Activated effector memory CD4-positive, alpha-beta T cell treated with anti-CD3 and anti-CD28 coated beads, Interleukin-2, amount 50 U/mL, for 16 hours (primary cell): ENCODE measurements around the gene DSCAM.

ENCODE experiments used
- DNase-seq: peaks from one replicate; pipeline ENCODE4 v3.0.0-alpha.2; 2020

DSCAM gene

DNA sequence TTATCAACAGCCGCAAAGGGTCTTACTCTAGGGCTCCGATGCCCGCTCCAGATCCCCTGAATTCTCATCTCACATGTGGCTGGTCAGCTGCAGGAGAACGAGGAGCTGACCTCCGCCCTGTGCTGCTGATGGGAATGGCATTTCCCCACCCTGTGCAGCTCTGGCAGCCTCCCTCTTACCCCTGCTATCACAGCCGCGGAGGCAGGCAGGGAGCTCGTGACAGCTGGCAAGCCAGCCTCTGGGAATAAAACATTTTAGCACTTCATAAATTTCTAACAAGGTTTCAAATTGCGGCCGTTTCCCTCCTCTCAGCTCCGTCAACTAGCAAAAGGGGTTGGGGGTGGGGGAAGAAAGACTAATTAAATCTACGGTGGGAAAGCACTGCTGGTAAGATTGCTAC is 81.1 kb downstream of the DSCAM start:
- no peak for DNase-seq

DNA sequence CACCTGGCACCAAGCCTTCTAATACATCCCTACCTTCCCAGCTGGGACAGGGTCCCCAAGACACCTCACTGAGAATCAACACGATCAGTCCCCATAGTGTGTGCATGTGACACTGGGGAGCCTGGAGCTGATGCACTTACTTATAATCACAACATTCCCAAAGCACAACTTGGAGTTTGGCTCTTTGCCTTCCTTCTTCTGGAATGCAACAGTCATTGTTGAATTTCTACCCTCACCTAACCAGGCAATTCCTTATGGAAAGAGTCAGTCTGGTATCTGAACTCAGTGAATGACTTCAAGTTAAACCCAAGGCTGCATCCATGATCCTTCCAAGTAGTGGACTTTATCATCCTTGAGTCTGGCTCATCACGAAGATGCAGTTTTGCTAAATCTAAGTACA is 86.1 kb downstream of the DSCAM start:
- DNase-seq = no peak

DNA sequence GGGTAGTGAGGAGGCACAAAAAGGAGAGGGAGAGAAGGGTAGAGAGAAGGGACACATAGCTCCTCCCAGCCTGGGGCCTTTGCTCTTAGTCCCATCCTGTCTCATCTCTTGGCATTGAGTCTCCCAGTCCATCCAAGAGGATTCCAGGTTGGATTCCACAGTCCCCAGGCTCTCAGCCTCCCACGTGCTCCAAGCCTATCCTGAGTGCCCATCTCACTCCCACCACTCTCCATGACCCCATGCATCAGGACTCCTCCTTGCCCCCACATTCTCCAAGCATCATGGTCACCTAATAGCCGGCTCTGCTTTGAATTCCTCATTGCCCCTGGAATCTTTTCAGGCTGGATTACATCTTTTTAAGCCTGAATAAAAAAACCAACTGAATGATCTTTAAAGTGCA is 87.9 kb downstream of the DSCAM start:
- no peak for DNase-seq

DNA sequence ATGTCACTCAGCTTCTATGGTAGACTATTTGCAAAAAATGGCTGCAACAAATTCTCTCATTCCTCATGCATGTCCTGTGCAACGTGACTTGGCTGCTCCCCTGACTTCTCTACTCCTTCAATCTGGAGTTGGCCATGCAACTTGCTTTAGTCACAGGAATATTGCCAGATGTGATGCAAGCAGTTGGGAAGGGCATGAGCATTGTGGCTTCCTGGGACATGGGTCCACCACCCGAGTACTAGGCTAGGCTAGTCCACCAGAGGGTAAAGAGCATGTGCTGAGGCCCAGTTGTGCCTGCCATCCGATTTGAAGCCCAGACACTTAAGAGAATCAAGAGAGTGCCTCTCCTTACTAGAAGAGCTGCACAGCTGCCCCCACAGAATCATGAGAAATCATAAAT is 89.6 kb downstream of the DSCAM start:
- DNase-seq = no peak

DNA sequence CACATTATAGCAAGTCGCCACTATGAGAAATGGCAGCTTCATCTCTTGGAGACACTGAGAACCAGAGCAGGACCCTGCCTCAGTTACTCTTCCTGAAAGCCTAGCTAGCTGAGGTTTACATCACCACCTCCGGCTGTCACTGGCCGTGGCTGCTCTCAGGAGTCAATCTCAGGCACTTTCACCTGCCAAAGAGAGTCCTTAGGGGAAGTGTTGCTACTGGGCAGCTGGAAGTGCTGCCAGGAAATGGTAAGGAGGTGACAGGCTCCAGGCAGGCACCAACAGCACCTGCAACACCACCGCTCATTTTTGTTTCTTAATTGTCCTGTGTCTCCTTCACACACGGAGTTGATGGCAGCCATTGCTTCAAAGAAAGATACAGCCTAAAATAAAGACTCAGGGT is 92.5 kb downstream of the DSCAM start:
- no peak for DNase-seq

DNA sequence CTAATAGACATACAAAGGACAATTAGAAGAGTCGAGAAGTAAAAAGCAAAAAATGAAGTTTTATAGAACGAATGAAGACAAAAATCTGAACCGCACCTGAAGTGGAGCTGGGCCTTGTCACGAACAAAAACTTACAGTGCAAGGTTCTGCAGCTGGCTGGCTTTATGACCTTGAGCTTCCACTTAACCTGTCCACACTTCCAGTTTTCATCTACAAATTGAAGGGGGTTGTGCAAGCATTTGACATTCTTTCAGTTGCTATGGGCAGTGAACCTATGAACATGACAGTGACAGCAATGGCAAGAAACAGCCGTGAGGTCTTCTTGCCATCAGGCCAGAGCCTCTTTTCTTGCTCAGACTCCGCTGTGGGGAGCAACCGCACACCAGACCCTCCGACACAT is 93.2 kb downstream of the DSCAM start:
- no peak for DNase-seq

DNA sequence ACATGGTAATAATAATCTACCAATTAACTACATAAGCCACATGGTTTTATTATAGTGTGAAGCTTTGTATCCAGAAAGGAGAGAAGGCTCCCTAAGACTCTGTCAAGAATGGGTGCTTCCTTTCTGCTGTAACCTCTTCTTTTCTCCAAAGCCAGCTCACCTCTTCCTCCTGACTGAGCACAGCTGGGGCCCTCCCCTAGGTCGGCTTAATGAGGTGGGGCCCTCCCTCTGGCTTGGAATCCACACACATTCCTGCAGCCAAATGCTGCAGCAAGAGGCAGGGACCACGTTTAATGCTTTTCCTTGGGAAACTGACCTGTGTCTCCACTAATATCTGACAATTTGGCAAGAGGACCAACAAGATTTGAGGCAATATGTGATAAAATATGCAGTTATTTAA is 94.8 kb downstream of the DSCAM start:
- DNase-seq = no peak

DNA sequence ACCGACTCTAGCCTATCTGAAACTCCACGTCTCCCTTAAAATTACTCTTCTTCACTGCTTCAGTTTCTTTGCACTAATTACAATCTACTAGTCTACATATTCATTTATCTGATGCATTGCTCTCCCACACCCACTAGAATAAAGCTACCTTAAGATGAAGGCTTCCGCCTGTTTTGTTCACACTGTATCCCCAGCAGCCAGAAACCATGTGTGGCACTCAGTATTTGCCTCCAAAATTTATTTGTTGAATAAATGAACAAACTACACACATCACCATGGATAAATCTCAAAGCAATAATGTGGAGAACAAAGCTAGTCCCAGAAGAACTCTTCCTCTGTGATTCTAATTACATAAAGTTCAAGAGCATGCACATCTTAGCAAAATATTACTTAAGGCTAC is 95.7 kb downstream of the DSCAM start:
- no peak for DNase-seq

DNA sequence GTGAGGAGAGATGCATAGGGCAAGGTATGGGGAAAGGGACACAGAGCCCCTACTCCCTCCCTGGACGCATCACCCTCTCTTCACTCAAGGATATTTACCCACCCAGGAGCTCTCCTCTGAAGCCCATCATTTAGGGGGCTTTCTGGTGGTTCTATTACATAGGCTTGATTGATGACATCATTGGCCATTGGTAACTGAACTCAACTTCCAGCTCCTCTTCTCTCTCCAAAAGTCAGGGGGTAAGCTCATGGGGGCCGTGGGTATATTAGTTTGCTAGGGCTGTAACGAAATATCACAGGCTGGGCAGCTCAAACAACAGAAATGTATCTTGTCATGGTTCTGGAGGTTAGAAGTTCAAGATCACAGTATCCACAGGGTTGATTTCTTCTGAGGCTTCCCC is 110.8 kb downstream of the DSCAM start:
- DNase-seq = no peak

DNA sequence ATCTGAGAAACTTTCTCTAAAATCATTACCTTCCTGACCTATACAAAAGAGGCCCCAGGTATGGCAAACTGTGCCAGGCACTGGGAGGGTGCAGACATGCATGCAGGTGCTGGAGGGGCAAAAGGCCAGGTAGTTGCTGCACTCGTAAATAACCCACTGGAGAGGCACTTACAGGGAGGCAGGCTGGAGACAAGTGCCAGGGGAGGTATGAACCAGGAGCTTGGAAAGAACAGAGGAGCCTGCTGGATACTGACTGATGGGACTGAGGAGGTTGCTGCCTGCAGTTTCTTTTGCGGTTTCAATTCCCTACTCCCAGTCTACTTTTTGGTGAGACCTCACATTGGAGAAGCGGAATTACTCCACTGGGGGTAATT is 113.9 kb downstream of the DSCAM start:
- DNase-seq = no peak

DNA sequence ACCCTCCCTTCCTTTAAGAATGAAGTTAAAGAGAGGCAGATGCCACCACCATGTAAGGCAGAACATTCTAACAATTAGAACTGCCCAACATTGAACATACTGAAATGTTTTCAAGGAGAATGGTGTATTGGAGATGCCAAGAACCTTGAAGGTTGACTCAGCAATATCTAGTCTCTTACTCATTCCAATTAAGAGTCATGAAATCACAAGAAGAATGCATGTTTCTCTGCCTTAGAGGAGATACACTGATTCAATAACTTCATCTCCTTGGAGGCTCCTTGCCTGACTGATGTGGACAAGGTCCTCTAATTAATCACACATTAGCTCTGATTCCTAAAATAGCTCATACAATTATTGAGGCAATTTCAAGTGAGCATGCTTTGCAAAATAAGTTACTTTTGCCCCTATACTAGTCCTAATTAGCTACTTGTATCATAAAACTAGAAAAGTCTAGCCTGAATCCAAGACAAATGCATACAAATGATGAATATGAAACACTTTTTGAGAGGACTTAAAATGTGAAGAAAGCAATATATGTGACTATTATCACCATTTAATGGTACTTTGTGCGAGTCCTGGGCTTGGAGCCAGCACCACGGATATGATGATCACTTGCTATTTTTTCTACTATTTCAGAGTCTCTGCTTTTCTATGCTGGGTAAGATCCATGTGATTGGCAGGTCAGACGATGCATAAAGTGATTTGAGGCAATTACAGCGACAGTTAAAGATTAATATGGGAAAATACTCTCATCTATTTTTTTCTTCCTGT is 114.5 kb downstream of the DSCAM start:
- DNase-seq = no peak

DNA sequence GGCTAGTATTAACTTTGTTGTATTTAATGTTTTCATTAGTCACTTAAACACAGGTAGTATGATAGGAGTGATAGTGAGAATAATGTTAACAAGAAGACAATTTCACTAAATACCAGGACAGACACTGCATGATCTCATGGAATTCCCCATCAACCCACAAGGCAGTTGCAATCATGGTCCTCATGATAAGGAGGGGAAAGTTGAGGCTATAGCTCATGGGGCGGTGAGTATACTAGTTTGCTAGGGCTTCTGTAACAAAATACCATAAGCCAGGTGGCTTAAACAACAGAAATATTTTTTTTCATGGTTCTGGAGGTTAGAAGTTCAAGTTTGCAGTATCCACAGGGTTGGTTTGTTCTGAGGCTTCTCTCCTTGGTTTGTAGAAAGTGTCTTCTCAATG is 115.8 kb downstream of the DSCAM start:
- DNase-seq = no peak

DNA sequence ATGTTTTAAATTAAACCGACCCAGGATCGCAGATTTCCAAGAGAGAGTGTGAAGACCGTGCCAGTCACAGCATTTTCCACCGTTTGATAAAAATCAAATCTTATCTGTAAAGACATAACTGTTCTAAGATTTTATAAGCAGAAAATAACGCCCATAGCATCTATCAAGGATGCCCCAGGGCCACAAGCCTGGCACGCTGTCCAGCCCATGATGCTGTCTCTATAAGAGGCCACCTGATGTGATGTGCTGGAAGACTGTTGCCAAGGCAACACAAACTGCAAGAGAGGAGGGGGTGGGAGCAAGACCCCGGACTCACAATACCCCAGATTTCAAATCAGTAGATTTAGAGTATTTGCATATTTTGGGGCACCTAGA is 116.5 kb downstream of the DSCAM start:
- DNase-seq = no peak

DNA sequence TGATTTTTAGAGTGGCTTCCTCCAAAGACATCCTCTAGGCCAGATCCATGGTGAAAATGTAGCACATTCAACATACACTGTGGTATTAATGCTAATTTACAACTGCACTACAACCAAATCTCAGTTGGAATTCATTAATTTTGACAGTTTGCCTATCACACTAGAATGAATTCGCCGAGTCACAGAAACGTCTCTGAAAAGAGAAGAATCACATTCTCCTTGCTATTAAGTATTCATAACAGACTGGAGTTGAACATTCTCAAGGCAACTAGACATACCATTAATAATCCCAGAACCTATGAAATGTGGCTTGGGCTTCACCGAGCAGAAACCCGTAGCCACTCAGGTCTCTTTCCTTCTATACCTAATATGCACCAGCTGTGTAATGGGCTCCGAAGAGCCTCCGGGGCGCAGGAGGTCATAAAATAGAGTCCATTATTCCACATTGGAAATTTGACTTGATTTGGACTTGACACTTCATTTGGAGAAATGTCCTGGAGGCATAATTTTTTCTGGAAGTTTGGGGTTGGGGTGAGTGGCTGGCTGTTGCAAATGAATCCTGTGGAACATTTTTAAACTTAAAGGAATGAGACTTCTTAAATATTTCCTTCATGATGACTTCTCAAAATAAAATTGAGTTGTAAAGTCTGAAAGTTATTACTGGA is 117.1 kb downstream of the DSCAM start:
- no peak for DNase-seq

DNA sequence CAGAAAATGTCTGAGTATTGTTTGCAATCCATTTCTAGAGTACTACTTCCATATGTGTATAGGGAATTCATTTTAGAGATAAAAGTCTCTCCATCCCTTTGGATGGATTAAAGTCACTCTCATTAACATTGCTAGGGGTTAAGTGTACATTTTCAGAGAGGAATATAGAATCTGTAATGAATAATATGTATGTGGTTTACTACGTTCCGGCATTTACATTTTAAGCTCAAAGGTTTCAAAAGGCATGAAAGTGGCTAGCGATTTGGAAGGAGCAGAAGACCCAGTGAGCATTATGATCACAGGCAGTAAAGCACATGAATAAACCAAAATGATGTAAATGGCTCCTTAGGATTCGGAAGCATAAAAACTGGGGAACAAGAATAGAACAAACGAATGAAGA is 123.0 kb downstream of the DSCAM start:
- no peak for DNase-seq

DNA sequence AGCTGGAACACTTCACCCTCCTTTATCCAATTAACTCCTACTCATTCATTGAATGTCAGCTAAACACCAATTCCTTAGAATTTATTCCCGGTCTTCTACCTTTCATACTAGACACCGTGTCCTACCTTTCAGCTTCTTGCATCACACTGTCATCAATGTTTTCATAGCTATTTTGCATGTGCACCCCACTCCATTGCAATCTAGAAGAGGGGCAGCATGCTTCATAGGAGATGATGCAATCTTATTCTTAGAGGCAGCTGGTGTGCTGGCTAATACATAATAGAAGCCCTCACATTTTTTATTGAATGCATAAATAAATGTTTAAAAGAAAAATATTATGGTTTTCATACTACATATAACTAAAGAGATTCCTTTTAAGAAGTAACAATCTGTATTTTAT is 123.6 kb downstream of the DSCAM start:
- DNase-seq = no peak

DNA sequence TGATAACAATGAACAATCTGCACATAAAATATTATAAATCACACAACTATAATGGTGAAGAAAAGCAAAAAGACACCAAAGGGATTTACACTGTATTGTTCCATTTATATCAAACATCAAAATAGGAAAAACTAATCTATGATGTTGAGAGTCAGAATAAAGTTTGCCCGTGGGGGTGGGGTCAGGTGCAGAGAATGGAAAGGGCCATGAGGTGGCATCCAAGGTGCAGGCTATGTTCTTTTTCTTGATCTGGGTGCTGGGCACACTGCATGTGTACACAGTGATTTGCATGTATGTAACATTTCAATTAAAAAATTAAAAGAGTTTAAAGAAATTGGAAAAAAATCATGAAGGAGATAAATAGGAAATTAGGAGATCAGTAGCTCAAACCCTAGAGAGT is 127.3 kb downstream of the DSCAM start:
- DNase-seq = no peak

DNA sequence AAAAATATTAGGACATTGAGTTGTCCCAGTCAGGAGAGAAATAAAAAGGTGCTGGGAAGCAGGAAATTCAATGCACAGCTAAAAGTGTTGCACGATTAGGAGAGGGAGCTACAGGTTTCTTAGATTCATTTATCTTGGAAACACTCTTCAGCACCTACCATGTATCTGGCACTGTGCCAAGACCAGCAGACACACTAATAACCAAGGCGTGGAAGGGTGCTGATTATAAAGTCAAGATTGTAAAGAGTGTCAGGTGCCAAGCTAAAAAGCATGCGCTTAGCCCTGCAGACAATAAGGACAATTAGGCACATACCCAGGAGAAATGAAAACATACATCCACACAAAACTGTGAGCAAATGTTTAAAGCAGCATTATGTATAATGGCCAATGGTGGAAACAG is 129.9 kb downstream of the DSCAM start:
- DNase-seq = no peak

DNA sequence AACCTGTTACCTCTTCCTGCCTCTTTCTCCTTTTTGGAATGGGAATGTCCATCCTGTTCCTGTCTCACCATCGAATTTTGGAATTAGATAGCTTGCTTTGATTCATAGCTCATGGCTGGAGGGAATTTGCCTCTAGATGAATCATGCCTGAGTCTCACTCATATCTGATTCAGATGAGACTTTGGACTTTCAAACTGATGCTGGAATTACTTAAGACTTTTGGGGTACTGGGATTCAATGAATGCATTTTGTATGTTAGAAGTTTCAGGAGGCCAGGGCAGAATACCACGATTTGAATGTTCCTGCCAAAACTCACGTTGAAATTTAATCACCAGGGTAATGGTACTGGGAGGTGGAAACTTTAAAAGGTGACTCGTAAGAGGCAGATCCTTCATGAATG is 132.4 kb downstream of the DSCAM start:
- DNase-seq = no peak

DNA sequence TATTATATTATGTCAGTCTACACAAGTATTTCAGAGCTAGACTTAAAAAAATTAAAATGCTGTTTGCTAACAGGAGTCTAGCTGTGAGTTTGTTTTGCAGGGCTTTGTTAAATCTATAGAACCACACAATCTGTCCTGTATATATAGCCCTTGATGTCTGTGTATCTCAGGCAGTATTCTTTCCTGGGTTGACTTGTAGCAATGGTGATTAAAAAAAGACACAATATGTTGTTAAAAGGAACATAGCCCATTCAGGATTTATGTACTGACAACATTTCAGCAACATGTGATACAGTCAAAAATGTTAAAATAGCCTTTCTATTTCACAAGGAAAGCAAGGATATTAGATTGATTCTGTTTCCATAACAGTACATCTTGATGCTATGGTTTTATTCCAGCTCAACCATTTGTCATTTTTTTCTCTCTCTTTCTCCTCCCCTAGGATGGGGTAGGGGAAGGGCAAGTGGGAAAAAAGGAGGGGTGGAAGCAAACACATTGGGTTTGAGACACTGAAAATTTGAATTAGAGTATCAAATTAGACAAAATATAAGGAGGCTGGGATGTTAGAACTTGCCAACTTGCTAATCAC is 139.2 kb downstream of the DSCAM start:
- no peak for DNase-seq

DNA sequence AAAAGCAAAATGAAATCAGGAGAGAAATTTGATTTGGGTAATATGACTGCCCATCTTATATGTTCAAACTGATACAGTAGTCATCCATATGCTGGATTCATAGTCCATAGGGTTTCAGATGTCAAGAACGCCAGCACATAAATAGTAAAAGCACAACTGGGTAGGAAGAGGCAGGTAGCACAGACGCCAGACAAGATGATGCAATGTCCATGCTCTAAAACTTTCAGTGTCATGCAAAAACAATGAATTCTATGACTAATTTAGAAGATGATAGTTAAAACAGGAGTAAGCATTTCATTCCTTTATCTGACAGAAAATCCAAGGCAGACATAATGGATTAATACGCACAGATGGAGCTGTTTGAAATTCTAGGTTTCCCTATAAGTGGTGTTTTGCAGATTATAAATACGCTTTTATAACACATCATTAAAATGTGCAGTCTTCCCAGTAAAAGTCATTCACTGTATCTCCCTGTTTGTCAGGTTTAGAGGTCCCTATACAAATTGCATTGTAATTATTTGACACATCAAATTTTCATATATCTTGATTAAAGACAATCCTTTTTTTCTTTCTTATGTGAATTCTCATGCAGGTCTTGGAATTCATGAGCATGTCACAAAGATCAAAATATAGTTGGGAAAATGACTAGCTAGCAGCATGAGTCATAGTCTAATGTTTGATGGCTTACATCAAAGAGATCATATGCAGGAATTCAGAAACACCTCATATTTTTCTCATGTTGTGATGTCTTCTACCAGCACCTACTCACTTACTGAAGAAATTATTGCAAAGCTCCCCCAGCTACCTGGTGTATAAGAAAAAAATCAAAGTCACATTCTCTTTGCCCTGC is 139.9 kb downstream of the DSCAM start:
- DNase-seq = no peak

DNA sequence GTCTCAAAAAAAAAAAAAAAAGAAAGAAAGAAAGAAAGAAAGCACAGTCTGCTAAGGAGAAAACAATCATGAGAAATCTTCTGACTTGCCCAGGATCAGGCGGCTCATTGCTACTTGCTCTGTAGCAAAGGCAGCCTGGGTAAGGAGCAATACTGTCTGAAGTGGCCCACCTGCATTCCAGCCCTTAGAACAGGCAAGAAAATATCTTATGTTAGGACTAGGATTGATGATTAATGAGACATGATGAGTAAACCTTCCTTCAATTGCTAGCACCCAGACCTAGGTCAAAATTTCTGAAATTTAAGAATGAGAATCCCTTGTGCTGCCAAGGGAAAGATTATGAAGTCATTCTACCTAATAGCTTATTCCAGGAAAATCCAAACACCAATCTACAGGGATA is 140.8 kb downstream of the DSCAM start:
- no peak for DNase-seq

DNA sequence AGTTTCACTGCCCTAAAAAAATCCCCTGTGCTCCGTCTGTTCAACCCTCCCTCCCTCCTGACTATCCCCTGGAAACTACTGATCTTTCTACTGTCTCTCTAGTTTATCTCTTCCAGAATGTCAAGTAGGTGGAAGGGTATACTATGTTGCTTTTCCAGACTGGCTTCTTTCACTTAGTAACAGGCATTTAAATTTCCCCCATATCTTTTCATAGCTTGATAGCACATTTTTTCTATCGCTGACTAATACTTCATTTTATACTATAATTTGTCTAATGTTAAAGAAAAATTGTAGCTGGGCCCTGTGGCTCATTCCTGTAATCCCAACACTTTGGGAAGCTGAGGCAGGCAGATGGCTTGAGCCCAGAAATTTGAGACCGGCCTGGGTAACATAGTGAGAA is 142.8 kb downstream of the DSCAM start:
- DNase-seq = no peak

DNA sequence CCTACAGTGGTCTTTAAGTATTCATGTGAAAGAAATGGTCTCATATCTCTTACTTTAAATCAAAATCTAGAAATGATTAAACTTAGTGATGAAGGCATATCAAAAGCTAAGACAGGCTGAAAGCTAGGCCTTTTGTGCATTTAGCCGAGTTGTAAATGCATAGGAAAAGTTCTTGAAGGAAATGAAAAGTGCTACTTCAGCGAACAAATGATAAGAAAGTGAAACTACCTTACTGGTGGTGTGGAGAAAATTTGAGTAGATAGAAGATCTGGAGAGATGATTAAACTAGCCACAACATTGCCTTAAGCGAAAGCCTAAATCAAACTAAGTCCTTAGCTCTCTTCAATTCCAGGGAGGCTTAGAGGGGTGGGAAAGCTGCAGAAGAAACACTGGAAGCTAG is 147.6 kb downstream of the DSCAM start:
- DNase-seq = no peak
